Stimulated activated naive CD4-positive, alpha-beta T cell treated with Interleukin-2 at 50 U/mL for 16 hours (primary cell): ENCODE data around the gene NR0B2.
"Not testable (repeated sequence)": the region's sequence is repeated elsewhere in the genome, so short reads cannot be mapped to it uniquely, and the experiment has no call there.

Source experiments
- DNase-seq: peaks from one replicate; lab custom pipeline; 2025; lab: John Stamatoyannopoulos, UW

The NR0B2 gene

DNA sequence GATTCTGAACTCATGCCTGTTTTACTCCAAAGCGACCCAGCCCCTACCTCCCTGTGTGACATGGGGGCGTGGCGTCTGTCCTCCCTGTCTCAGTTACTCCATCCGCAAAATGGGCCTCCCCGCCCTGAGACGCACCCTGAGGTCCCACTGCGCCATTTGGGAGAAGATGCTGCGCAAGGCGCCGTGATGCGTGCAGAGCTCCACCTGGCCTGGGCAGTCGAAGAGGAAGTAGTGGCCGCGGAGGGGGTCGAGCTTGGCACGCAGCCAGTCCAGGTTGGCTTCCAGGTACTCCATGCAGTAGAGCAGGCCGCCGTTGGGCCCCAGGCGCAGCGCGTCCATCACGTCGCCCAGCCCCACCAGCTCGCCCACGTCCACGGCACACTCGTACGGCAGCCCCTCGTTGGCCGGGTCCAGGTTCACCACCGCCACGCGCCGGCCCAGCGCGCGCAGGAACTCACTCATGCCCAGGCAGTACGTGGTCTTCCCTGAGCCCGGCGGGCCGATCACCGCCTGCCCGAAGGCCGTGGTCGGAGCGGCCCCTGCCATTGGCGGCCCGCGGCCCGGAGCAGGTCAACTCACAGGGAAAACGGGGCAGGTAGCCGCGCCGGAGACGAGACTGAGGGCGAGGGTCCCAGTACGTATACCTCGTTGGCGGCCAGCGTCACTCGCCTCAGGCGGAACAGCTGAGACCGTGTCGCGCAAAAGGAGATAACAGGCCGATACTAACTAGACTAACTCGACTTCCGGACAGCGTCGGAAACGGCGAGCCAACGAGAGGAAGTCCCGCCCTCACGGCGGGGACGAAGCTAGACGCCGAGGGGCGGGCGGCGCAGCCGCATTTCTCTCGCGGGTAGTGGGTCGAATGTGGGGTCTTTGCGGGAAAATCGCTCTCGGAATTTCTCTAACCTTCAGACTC is 24.0 kb downstream of the NR0B2 start, which contains the start of gene GPN2:
Gene GPN2, minus strand, starts transcription at position 733 of the 916 bp plus-strand sequence. Its CDS starts 187 bp downstream, at position 546.
- peak; percentile 73 for DNase-seq

DNA sequence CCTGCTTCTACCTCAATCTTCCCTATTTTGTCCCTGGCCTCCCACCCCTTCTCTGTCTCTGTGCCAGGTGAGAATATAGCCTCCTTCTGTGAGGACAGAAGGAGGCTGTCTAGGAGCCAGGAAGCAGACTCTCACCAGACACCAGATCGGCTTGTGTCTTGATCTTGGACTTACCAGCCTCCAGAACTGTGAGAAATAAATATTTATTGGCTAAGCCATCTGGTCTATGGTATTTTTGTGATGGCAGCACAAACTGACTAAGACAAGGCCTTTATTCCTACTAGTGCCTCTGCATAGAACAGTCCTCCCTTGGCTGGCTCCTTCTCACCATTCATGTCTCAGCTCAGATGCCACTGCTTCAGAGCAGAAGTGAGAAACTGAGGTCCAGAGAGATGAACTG is 25.5 kb downstream of the NR0B2 start:
- no peak for DNase-seq

DNA sequence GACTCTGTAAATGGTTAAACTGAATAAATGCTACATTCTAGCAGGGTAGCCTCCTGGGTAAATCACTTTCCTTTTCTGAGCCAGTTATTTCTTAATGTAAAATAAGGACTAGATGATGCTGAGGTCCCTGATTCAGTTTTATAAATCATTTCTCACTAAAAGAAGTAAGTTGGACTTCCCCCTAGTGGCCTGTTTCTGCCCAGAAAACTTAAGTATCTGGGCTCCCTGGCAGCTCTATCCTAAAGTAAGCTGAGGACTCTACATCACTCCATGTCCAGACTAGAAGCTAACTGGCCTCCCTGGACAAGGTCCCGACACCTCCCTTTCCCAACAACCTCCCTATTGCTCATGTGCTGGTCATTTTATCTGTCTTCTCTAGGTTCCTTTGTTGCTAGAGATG is 26.6 kb downstream of the NR0B2 start:
- no peak for DNase-seq

DNA sequence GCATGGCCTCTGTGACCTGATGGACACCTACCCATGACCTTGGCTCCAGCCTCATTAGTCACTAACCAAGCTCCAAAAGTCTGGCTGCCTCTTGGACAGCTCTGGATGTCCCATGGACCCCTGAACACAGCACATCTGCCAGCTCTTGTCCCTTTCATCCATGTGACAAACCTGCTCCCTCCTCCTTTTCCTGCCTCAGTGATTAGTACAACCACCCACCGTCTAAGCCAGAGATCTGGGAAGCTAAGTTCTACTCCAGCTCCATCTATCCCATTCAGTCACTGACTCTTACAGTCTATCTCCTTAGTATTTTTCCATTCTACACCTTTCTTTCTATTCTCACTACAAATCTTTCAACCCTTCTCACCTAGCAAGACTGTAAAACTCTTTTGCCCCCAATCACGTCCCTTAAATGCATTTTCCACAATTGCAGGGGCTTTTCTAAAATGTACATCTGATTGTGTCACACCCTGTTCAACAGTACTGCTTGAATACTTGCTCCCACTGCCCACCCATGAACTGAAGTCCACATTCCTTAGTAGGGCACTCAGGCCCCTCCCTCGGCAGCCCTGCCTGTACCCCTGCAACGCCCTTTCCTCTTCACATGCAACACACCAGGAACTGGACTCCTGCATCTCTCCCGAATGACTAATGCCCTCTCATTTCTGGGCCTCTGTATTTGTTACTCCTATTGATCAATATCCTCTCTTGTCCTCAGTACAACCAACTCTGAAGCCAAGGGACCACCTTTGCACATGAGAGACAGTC is 30.9 kb downstream of the NR0B2 start:
- DNase-seq = no peak

- not testable (repeated sequence) for DNase-seq
These were observed 32.2 kb downstream of the NR0B2 start for GRCh38 chr1:26881611-26882010.

DNA sequence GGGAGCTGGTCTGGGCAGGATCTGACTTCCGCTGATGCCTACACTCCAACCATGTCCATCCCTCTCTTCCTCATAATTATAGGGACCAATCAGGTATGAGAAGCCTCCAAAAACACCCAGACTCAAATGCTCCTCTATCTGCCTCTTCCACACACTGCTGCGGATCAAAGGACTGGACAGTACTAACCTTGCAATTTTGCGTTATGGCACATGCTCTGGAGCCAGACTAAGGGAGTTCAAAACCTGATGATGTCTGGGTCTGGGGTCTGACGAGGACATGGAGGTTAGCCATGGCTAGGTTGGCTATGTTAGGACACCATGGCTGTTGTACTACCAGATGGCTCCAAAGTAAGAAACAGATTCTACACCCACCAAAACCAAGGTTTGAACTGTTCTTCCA is 34.0 kb downstream of the NR0B2 start:
- no peak for DNase-seq

GRCh38 chr1:26877326-26877725 is 36.4 kb downstream of the NR0B2 start:
- no peak for DNase-seq

DNA sequence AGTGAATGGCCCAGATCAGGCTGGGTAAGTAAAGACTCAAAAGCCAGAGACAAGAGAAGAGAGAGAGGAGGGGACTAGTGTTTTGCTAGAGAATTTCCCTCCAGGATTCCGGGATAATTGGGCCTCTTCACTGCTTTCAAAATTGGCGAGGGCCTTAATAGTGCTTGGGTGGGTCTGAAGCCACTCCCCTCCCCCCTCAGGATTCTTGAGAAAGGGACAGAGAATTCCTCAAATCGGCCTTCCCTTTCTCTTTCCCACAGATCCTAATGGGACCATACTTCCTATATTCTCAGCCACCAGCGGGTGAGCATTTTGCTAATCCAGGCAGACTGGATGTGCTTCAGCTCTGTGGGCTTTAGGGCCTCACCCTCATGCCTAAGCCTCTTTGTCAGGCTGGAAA is 38.9 kb downstream of the NR0B2 start:
- no peak for DNase-seq

DNA sequence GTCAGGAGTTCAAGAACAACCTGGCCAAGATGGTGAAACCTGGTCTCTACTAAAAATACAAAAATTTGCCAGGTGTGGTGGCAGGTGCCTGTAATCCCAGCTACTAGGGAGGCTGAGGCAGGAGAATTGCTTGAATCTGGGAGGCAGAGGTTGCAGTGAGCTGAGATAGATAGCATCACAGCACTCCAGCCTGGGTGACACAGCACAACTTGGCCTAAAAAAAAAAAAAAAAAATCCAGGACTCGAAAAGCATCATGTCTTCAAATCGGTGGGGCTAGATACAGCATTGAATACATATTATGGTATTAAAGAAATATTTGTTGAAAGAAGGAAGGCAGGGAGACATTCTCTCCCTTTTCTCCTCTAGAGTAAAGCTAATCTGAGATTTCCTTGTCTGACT is 40.7 kb downstream of the NR0B2 start:
- DNase-seq = not testable (repeated sequence)

- peak; percentile 91 for DNase-seq
These were observed 48.9 kb downstream of the NR0B2 start for GRCh38 chr1:26864610-26865480.

DNA sequence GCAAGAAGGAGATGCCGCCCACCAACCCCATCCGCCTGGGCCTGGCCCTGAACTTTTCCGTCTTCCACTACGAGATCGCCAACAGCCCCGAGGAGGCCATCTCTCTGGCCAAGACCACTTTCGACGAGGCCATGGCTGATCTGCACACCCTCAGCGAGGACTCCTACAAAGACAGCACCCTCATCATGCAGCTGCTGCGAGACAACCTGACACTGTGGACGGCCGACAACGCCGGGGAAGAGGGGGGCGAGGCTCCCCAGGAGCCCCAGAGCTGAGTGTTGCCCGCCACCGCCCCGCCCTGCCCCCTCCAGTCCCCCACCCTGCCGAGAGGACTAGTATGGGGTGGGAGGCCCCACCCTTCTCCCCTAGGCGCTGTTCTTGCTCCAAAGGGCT is 50.1 kb downstream of the NR0B2 start:
- no peak for DNase-seq

- DNase-seq = peak; percentile 21
These were observed 50.7 kb downstream of the NR0B2 start, which contains the start of gene SFN for GRCh38 chr1:26862781-26863684. TSS of gene SFN (plus strand) at chr1:26863149. CDS start at chr1:26863213, 64 bp downstream.

GRCh38 chr1:26861889-26862378 is 51.8 kb downstream of the NR0B2 start:
- DNase-seq = no peak
